Fibroblast of lung (primary cell): ENCODE measurements around the gene ELFN2. TPM values are rescaled to one million over a fixed set of nuclear protein-coding genes. Genes with fewer than 3 reads are reported as not detected.
A peak's percentile ranks its signal among the peaks of the same experiment; 100 is the strongest.

Experiments
- DNase-seq, 2 donors: peaks; one replicate each; pipeline versions ENCODE4 v3.0.0 to v3.0.0-alpha.2; 2010; ENCODE audit warnings: low read depth in 2 of 2
- H2AFZ ChIP-seq: 2 replicates; pipeline ENCODE4 v1.5.1; 2012; ENCODE audit warnings: low read length, control low read depth, inconsistent platforms
- H3K27ac ChIP-seq: 2 replicates; pipeline ENCODE4 v1.5.1; 2011; ENCODE audit warnings: low read length, control low read depth; ENCODE audit not compliant: insufficient read depth
- H3K27me3 ChIP-seq: 2 replicates; pipeline ENCODE4 v1.5.1; 2011; ENCODE audit warnings: mild to moderate bottlenecking, low read length; ENCODE audit not compliant: control insufficient read depth, insufficient read depth
- H3K36me3 ChIP-seq: 2 replicates; pipeline ENCODE4 v1.5.1; 2011; ENCODE audit warnings: low read length; ENCODE audit not compliant: control insufficient read depth, insufficient read depth
- H3K4me1 ChIP-seq: 2 replicates; pipeline ENCODE4 v1.5.1; 2011; ENCODE audit warnings: low read length; ENCODE audit not compliant: control insufficient read depth, insufficient read depth; ENCODE audit errors: extremely low read depth
- H3K4me2 ChIP-seq: 2 replicates; pipeline ENCODE4 v1.5.1; 2011; ENCODE audit warnings: low read length, control low read depth; ENCODE audit not compliant: insufficient read depth; ENCODE audit errors: extremely low read depth
- H3K4me3 ChIP-seq, 4 experiments: fragments of 200-600 bp in 1 of 4; sonication (generic) in 1 of 4; replicated peaks in 1 of 4; 2 replicates each; pipeline ENCODE4 v1.5.1; 2011 to 2016; ENCODE audit warnings: low read length in 4 of 4, low read depth in 3 of 4, mild to moderate bottlenecking in 3 of 4, control low read depth in 2 of 4, inconsistent platforms in 1 of 4, mixed read lengths in 1 of 4; ENCODE audit not compliant: insufficient read depth in 1 of 4; ENCODE audit errors: control extremely low read depth in 1 of 4
- H3K79me2 ChIP-seq: 2 replicates; pipeline ENCODE4 v1.5.1; 2012; ENCODE audit warnings: mild to moderate bottlenecking, low read length, inconsistent platforms; ENCODE audit not compliant: control insufficient read depth, insufficient read depth
- H3K9ac ChIP-seq: 2 replicates; pipeline ENCODE4 v1.5.1; 2011; ENCODE audit warnings: mild to moderate bottlenecking, low read length, control low read depth; ENCODE audit not compliant: insufficient read depth
- H3K9me3 ChIP-seq: 2 replicates; pipeline ENCODE4 v1.5.1; 2012; ENCODE audit warnings: low read depth, low read length; ENCODE audit not compliant: control insufficient read depth, insufficient read depth
- H4K20me1 ChIP-seq: 2 replicates; pipeline ENCODE4 v1.5.1; 2011; ENCODE audit warnings: low read length; ENCODE audit not compliant: control insufficient read depth, insufficient read depth; ENCODE audit errors: extremely low read depth
- EZH2 ChIP-seq: IDR thresholded peaks from 2 replicates; pipeline ENCODE4 v1.5.1; 2012; ENCODE audit warnings: low read length, control low read depth, mild to moderate bottlenecking; ENCODE audit errors: missing control alignments
- polyA plus RNA-seq, 2 donors: library from polyadenylated mRNA; depleted of rRNA in 1 of 2; stranded (reverse) in 1 of 2; unstranded in 1 of 2; fragments of >200 nt; gene quantifications; 2 replicates each; pipeline ENCODE4 v1.2.1, GENCODE V29; 2011 to 2012; ENCODE audit warnings: missing spikeins in 1 of 2
- total RNA-seq: library from RNA; depleted of rRNA; stranded (reverse); fragments of >200 nt; gene quantifications from 2 replicates; pipeline ENCODE4 v1.2.1, GENCODE V29; 2014
- TF ChIP-seq, protein P1 (sequence below), 2 donors: IDR thresholded peaks in 1 of 2; conservative IDR thresholded peaks in 1 of 2; 1 replicate in 1 of 2; 2 replicates in 1 of 2; pipeline ENCODE4 v1.5.1; 2011 to 2012; ENCODE audit warnings: low read length in 2 of 2, control low read depth in 1 of 2, inconsistent platforms in 1 of 2, low read depth in 1 of 2, mild to moderate bottlenecking in 1 of 2

Gene ELFN2
- total and polyA plus RNA-seq, 2 donors (not counting 1 experiment from before 2014, with no cell fraction given): under 0.01 to 0.02 TPM

DNA sequence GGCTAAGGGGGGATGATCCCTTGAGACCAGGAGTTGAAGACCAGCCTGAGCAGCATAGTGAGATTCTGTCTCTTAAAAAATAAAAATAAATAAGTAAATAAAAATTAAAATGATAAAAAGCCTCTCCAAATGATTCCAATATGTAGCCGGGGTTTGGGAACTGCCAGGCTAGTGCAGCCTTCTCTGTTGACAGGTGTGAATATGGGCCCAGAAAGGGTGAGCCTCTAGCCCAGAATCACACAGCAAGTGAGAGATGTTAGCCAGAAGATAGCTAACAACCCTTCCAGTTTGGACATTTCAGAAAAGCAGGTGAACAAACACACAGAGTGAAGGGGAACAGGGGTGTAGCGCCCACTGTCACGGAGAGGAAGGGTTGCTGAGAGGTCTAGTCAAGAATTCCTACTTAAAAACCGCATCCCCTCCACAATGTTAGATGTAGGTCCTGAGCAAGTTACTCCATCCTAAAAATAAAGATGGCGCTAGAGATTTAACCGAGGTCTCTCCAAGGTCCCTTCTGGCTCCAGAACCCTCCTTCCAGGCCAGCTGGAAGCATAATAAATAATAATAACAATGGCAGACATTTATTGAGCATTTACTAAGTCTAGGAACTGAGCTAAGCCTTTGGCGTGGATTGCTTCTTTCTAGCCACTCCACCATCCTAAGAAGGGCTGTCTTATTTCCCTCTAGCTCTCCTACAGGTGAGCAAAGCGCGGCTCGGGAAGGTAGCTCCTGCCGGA is 93.4 kb downstream of the ELFN2 start:
- H3K79me2 ChIP-seq: no peaks in the 10 kb centered on the region
- TF ChIP-seq, protein P1, sequence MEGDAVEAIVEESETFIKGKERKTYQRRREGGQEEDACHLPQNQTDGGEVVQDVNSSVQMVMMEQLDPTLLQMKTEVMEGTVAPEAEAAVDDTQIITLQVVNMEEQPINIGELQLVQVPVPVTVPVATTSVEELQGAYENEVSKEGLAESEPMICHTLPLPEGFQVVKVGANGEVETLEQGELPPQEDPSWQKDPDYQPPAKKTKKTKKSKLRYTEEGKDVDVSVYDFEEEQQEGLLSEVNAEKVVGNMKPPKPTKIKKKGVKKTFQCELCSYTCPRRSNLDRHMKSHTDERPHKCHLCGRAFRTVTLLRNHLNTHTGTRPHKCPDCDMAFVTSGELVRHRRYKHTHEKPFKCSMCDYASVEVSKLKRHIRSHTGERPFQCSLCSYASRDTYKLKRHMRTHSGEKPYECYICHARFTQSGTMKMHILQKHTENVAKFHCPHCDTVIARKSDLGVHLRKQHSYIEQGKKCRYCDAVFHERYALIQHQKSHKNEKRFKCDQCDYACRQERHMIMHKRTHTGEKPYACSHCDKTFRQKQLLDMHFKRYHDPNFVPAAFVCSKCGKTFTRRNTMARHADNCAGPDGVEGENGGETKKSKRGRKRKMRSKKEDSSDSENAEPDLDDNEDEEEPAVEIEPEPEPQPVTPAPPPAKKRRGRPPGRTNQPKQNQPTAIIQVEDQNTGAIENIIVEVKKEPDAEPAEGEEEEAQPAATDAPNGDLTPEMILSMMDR (conservative IDR thresholded peaks at IDR 0.05 in 1 of 2, IDR thresholded peaks at IDR 0.05 in 1 of 2; ENCODE audit: low read depth in 1 of 2, low read length in 2 of 2): no peak
- peak; percentile 59 for TF ChIP-seq EZH2
- H3K9ac ChIP-seq: no peak overlapping the region
- no peaks in the 10 kb centered on the region for H3K9me3 ChIP-seq
- no peak overlapping the region for H3K4me2 ChIP-seq
- no peak overlapping the region for H3K27ac ChIP-seq
- H3K4me1 ChIP-seq: peaks cover 4% of the 10 kb centered on the region
- no peaks in the 10 kb centered on the region for H4K20me1 ChIP-seq
- no peak for DNase-seq
- no peaks in the 10 kb centered on the region for H3K36me3 ChIP-seq
- H3K4me3 ChIP-seq: no peak overlapping the region
- H3K27me3 ChIP-seq: peaks cover 38% of the 10 kb centered on the region
- no peak overlapping the region for H2AFZ ChIP-seq

DNA sequence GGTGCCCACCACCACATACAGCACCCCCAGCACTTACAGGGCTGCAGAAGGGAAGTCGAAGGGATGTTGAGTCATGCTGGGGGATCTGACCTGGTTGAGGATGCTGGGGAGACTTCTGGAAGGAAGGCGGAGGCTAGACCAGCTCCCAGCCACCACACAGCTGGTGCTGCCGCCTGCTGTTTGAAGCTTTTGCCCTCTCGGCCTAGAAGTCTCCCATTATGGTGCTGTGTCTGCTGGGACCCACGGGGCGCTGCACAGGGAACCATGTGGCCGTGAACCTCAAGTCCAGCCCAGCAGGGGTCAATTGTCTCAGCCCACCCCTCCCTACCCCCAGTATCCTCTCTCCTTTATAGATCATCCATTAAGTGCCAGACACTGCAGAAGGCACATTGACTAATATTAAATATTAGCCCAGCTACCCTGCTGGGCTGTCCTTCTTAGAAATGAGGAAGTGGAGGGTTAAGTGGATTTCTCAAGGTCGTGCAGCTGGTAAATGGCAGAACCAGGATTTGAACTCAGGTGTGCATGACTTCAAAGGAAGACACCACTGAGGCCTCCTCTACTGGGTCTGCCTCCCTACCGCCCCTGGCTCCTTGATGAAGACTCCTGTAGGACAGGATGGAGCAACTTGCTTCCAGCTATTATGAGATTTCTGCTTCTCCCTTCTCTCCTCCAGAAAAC is 95.3 kb downstream of the ELFN2 start:
- Histone ChIP-seq H3K4me3 (no peak overlapping the region), H3K79me2 (no peaks in the 10 kb centered on the region), H3K27ac (no peak overlapping the region), H3K36me3 (no peaks in the 10 kb centered on the region), H3K4me1 (peaks cover 6% of the 10 kb centered on the region), H4K20me1 (no peaks in the 10 kb centered on the region), H3K27me3 (peaks cover 38% of the 10 kb centered on the region), H3K9ac (no peak overlapping the region), H2AFZ (no peak overlapping the region), H3K4me2 (no peak overlapping the region), H3K9me3 (no peaks in the 10 kb centered on the region)
- no peak for DNase-seq
- TF ChIP-seq EZH2: no peak
- TF ChIP-seq, protein P1 (conservative IDR thresholded peaks at IDR 0.05 in 1 of 2, IDR thresholded peaks at IDR 0.05 in 1 of 2; ENCODE audit: low read depth in 1 of 2, low read length in 2 of 2): peak in 1 of 2 donors; percentile 10

GRCh38 chr22:37331034-37331428 is 96.2 kb downstream of the ELFN2 start:
- Histone ChIP-seq H3K4me1 (peaks cover 6% of the 10 kb centered on the region), H3K27ac (no peak overlapping the region), H3K9ac (no peak overlapping the region), H3K27me3 (peaks cover 42% of the 10 kb centered on the region), H3K9me3 (no peaks in the 10 kb centered on the region), H3K36me3 (no peaks in the 10 kb centered on the region), H4K20me1 (no peaks in the 10 kb centered on the region), H3K79me2 (no peaks in the 10 kb centered on the region), H3K4me3 (no peak overlapping the region), H2AFZ (no peak overlapping the region), H3K4me2 (no peak overlapping the region)
- peak; percentile 57 to 79 for DNase-seq
- TF ChIP-seq, protein P1 (conservative IDR thresholded peaks at IDR 0.05 in 1 of 2, IDR thresholded peaks at IDR 0.05 in 1 of 2; ENCODE audit: low read depth in 1 of 2, low read length in 2 of 2): no peak
- TF ChIP-seq EZH2: no peak
